ENCODE data around the gene ZBTB20. TPM values are rescaled to one million over a fixed set of nuclear protein-coding genes. Genes with fewer than 3 reads are reported as not detected.

The ZBTB20 gene
- total RNA-seq, 1 experiment from 2014 or later, result 26.5 TPM

DNA sequence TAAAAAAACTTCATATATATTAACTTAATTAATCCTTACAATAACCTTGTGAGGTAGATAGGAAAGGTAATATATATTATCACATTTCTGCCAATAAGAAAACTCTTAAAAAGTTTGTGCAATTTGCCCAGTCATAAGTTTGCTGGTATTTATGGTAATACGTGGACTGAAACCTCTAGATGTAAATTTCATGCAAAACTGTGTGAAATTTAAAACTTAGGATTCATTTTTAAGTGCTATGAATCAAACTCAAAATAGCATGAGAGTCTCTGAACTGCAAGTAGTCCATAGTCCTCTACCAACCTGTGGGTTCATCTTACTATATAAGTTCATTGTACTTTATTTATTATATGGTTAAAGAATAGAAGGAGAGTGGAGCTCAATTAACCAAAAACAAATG, 56.4 kb downstream of the ZBTB20 start:
- H3K4me1 ChIP-seq (replicated peaks; ENCODE audit: insufficient read depth), result no peaks in the 10 kb centered on the region
- POLR2A ChIA-PET (ENCODE audit: unreplicated experiment), result no interaction called here
- CTCF ChIA-PET, result no interaction called here
- H3K79me2 ChIP-seq (ENCODE audit: low read depth), result no peaks in the 10 kb centered on the region
- no peak for TF ChIP-seq EZH2 (IDR thresholded peaks at IDR 0.05; ENCODE audit: low read depth)
- TF ChIP-seq, protein P1, sequence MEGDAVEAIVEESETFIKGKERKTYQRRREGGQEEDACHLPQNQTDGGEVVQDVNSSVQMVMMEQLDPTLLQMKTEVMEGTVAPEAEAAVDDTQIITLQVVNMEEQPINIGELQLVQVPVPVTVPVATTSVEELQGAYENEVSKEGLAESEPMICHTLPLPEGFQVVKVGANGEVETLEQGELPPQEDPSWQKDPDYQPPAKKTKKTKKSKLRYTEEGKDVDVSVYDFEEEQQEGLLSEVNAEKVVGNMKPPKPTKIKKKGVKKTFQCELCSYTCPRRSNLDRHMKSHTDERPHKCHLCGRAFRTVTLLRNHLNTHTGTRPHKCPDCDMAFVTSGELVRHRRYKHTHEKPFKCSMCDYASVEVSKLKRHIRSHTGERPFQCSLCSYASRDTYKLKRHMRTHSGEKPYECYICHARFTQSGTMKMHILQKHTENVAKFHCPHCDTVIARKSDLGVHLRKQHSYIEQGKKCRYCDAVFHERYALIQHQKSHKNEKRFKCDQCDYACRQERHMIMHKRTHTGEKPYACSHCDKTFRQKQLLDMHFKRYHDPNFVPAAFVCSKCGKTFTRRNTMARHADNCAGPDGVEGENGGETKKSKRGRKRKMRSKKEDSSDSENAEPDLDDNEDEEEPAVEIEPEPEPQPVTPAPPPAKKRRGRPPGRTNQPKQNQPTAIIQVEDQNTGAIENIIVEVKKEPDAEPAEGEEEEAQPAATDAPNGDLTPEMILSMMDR (conservative IDR thresholded peaks at IDR 0.05), result no peak
- H3K4me3 ChIP-seq, result no peak overlapping the region
- no peaks in the 10 kb centered on the region for H3F3A ChIP-seq (ENCODE audit: insufficient read depth, low read depth)
- H3K27me3 ChIP-seq (ENCODE audit: insufficient read depth, low read depth), result no peaks in the 10 kb centered on the region
- H3K9me2 ChIP-seq (ENCODE audit: insufficient read depth), result no peaks in the 10 kb centered on the region
- H2AFZ ChIP-seq, result no peak overlapping the region
- H3K36me3 ChIP-seq (ENCODE audit: low read depth), result no peaks in the 10 kb centered on the region
- intact Hi-C loops (cut with micrococcal nuclease; ENCODE audit: unreplicated experiment), result loop anchor here (5.0 kb wide), 1 partner anchor 708 kb away; no protein-coding TSS in a partner anchor
- H3K27ac ChIP-seq, result no peak overlapping the region
- no peak overlapping the region for H3K4me2 ChIP-seq
- no peaks in the 10 kb centered on the region for H3K9me3 ChIP-seq (ENCODE audit: insufficient read depth, low read depth)
- BruUV-seq (replicated peaks), result no TSS peak
- no peak for DNase-seq
- no peaks in the 10 kb centered on the region for H4K20me1 ChIP-seq (ENCODE audit: insufficient read depth)

- no TSS peak for BruUV-seq (replicated peaks)
- no peak overlapping the region for H3K27ac ChIP-seq
- H4K20me1 ChIP-seq (ENCODE audit: insufficient read depth), result no peaks in the 10 kb centered on the region
- no peak overlapping the region for H2AFZ ChIP-seq
- intact Hi-C loops (cut with micrococcal nuclease; ENCODE audit: unreplicated experiment), result no loop called here
- no peaks in the 10 kb centered on the region for H3K79me2 ChIP-seq (ENCODE audit: low read depth)
- DNase-seq, result no peak
- no peaks in the 10 kb centered on the region for H3K27me3 ChIP-seq (ENCODE audit: insufficient read depth, low read depth)
- no peaks in the 10 kb centered on the region for H3K4me1 ChIP-seq (replicated peaks; ENCODE audit: insufficient read depth)
- H3F3A ChIP-seq (ENCODE audit: insufficient read depth, low read depth), result no peaks in the 10 kb centered on the region
- no peaks in the 10 kb centered on the region for H3K9me2 ChIP-seq (ENCODE audit: insufficient read depth)
- no peaks in the 10 kb centered on the region for H3K36me3 ChIP-seq (ENCODE audit: low read depth)
- ChIA-PET POLR2A (ENCODE audit: unreplicated experiment) (no interaction called here), CTCF (no interaction called here)
- no peak overlapping the region for H3K4me2 ChIP-seq
- H3K9me3 ChIP-seq (ENCODE audit: insufficient read depth, low read depth), result no peaks in the 10 kb centered on the region
- no peak for TF ChIP-seq EZH2 (IDR thresholded peaks at IDR 0.05; ENCODE audit: low read depth)
- TF ChIP-seq, protein P1 (conservative IDR thresholded peaks at IDR 0.05), result no peak
- no peak overlapping the region for H3K4me3 ChIP-seq
Measured at GRCh38 chr3:115089481-115089880, 57.6 kb downstream of the ZBTB20 start.

DNA sequence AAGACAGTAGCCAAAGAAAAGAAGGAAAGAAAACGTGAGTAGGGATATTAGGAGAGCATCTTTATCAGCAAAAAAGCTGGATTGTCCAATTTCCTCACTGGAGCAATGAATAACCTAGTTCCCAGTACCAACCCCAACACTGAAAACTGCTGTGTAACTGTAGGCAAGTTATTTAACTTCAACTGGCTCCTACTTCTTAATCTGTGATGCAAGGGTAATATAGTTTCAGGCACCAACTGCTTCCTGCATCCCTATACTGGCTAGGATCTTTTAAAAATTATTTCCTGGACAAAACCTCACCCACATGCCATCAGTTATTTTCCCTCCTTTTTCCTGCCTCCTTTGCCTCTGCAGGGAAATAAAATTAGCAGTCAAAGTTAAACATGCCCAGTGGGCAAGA, 59.6 kb downstream of the ZBTB20 start:
- no peaks in the 10 kb centered on the region for H4K20me1 ChIP-seq (ENCODE audit: insufficient read depth)
- H3K79me2 ChIP-seq (ENCODE audit: low read depth), result no peaks in the 10 kb centered on the region
- H3K4me1 ChIP-seq (replicated peaks; ENCODE audit: insufficient read depth), result no peaks in the 10 kb centered on the region
- no TSS peak for BruUV-seq (replicated peaks)
- H3K27ac ChIP-seq, result no peak overlapping the region
- no peaks in the 10 kb centered on the region for H3K36me3 ChIP-seq (ENCODE audit: low read depth)
- no peak overlapping the region for H3K4me2 ChIP-seq
- CTCF ChIA-PET, result no interaction called here
- no peaks in the 10 kb centered on the region for H3F3A ChIP-seq (ENCODE audit: insufficient read depth, low read depth)
- intact Hi-C loops (cut with micrococcal nuclease; ENCODE audit: unreplicated experiment), result no loop called here
- no peaks in the 10 kb centered on the region for H3K9me2 ChIP-seq (ENCODE audit: insufficient read depth)
- no peaks in the 10 kb centered on the region for H3K9me3 ChIP-seq (ENCODE audit: insufficient read depth, low read depth)
- POLR2A ChIA-PET (ENCODE audit: unreplicated experiment), result interaction anchor here (0.6 kb wide), 1 partner anchor 9 kb away, joined by 3 read pairs; no protein-coding TSS in a partner anchor
- DNase-seq, result no peak
- TF ChIP-seq EZH2 (IDR thresholded peaks at IDR 0.05; ENCODE audit: low read depth), result no peak
- TF ChIP-seq, protein P1 (conservative IDR thresholded peaks at IDR 0.05), result no peak
- H3K27me3 ChIP-seq (ENCODE audit: insufficient read depth, low read depth), result no peaks in the 10 kb centered on the region
- no peak overlapping the region for H2AFZ ChIP-seq
- no peak overlapping the region for H3K4me3 ChIP-seq

All from PC-9 (cell line).